Measurements from ENCODE around the gene TRPV3.

The TRPV3 gene

GRCh38 chr17:3596804-3597464 lies 39.3 kb upstream of the TRPV3 start:
- TF ChIP-seq, protein P1, sequence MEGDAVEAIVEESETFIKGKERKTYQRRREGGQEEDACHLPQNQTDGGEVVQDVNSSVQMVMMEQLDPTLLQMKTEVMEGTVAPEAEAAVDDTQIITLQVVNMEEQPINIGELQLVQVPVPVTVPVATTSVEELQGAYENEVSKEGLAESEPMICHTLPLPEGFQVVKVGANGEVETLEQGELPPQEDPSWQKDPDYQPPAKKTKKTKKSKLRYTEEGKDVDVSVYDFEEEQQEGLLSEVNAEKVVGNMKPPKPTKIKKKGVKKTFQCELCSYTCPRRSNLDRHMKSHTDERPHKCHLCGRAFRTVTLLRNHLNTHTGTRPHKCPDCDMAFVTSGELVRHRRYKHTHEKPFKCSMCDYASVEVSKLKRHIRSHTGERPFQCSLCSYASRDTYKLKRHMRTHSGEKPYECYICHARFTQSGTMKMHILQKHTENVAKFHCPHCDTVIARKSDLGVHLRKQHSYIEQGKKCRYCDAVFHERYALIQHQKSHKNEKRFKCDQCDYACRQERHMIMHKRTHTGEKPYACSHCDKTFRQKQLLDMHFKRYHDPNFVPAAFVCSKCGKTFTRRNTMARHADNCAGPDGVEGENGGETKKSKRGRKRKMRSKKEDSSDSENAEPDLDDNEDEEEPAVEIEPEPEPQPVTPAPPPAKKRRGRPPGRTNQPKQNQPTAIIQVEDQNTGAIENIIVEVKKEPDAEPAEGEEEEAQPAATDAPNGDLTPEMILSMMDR (conservative IDR thresholded peaks at IDR 0.05; ENCODE audit: low read depth, low read length), result no peak
- H3K4me3 ChIP-seq (ENCODE audit: low read length), result no peak overlapping the region
- DNase-seq (ENCODE audit: low read depth), result no peak

GRCh38 chr17:3594976-3595375 lies 37.4 kb upstream of the TRPV3 start:
- TF ChIP-seq, protein P1 (conservative IDR thresholded peaks at IDR 0.05; ENCODE audit: low read depth, low read length), result no peak
- no peak for DNase-seq (ENCODE audit: low read depth)
- no peak overlapping the region for H3K4me3 ChIP-seq (ENCODE audit: low read length)

- no peak for DNase-seq (ENCODE audit: low read depth)
- H3K4me3 ChIP-seq (ENCODE audit: low read length), result no peak overlapping the region
- TF ChIP-seq, protein P1 (conservative IDR thresholded peaks at IDR 0.05; ENCODE audit: low read depth, low read length), result no peak
These were observed 36.6 kb upstream of the TRPV3 start for GRCh38 chr17:3594051-3594800.

DNA sequence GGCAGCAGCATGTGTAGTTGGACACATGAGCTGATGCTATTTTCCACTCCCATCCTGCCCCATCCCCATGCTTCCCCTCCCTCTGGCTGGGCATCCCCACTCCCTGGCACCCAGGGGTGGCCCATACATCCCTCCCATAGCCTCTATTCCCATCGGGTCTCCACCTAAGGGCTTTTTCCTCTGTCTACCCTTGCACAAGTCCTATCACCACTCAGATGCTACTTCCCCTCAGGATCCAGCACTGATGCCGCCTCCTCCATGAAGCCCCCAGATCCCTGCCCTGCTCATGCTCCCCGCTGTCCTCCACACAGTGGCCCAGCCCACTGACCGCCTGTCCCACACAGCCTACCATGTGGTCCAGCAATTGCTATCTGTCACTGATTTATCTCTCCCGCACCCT lies 35.8 kb upstream of the TRPV3 start:
- DNase-seq (ENCODE audit: low read depth), result no peak
- TF ChIP-seq, protein P1 (conservative IDR thresholded peaks at IDR 0.05; ENCODE audit: low read depth, low read length), result no peak
- no peak overlapping the region for H3K4me3 ChIP-seq (ENCODE audit: low read length)

- DNase-seq (ENCODE audit: low read depth), result no peak
- TF ChIP-seq, protein P1 (conservative IDR thresholded peaks at IDR 0.05; ENCODE audit: low read depth, low read length), result no peak
- H3K4me3 ChIP-seq (ENCODE audit: low read length), result no peak overlapping the region
These were observed 34.7 kb upstream of the TRPV3 start for GRCh38 chr17:3592216-3592860.

DNA sequence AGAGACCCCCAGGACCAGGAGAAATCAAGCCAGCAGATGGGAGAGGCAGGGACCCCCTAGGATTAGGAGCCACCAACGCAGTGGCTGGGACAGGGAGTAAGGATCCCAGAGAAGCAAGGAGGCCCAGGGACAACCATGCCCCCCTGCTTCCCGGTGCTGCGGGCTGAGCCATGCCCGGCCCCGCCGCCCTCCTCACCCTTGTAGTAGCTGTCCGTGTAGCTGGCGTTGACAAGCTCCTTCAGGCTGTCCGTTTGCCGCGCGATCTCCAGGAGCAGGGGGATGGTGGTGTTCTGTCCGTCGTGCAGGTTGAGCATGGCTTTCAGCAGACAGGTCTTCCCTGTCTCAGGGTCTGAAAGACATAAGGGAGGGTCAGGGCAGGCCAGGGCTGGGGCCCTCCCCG lies 33.2 kb upstream of the TRPV3 start:
- DNase-seq (ENCODE audit: low read depth), result no peak
- no peak overlapping the region for H3K4me3 ChIP-seq (ENCODE audit: low read length)
- TF ChIP-seq, protein P1 (conservative IDR thresholded peaks at IDR 0.05; ENCODE audit: low read depth, low read length), result no peak
